MM.1S (cell line): Measurements from ENCODE around the gene VAPB.
"Not testable (repeated sequence)": the region's sequence is repeated elsewhere in the genome, so short reads cannot be mapped to it uniquely, and the experiment has no call there.

Experiments used
- EZH2 ChIP-seq: fragments of 300-600 bp; sonication (generic); optimal IDR thresholded peaks from 2 replicates; pipeline ENCODE3; 2017; ENCODE audit warnings: low read depth, mild to moderate bottlenecking, antibody characterized with exemption, low read length, mixed read lengths
- TF ChIP-seq, protein P1 (sequence below): fragments of 300-600 bp; sonication (generic); IDR thresholded peaks from 2 replicates; pipeline ENCODE4 v1.5.1; 2016; ENCODE audit warnings: antibody characterized with exemption, low read length, mixed read lengths

DNA sequence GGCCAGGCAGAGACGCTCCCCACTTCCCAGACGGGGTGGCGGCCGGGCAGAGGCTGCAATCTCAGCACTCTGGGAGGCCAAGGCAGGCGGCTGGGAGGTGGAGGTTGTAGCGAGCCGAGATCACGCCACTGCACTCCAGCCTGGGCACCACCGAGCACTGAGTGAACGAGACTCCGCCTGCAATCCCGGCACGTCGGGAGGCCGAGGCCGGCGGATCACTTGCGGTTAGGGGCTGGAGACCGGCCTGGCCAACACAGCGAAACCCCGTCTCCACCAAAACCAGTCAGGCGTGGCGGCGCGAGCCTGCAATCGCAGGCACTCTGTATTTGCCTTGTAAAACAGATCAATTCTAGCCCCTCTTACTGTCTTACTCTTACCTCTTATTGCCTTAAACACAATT lies 25.8 kb downstream of the VAPB start:
- TF ChIP-seq, protein P1, sequence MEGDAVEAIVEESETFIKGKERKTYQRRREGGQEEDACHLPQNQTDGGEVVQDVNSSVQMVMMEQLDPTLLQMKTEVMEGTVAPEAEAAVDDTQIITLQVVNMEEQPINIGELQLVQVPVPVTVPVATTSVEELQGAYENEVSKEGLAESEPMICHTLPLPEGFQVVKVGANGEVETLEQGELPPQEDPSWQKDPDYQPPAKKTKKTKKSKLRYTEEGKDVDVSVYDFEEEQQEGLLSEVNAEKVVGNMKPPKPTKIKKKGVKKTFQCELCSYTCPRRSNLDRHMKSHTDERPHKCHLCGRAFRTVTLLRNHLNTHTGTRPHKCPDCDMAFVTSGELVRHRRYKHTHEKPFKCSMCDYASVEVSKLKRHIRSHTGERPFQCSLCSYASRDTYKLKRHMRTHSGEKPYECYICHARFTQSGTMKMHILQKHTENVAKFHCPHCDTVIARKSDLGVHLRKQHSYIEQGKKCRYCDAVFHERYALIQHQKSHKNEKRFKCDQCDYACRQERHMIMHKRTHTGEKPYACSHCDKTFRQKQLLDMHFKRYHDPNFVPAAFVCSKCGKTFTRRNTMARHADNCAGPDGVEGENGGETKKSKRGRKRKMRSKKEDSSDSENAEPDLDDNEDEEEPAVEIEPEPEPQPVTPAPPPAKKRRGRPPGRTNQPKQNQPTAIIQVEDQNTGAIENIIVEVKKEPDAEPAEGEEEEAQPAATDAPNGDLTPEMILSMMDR: not testable (repeated sequence)
- TF ChIP-seq EZH2: not testable (repeated sequence)
